Left lung (tissue), 10 donors: ENCODE results near the gene GNB1L. TPM values are rescaled to one million over a fixed set of nuclear protein-coding genes. Genes with fewer than 3 reads are reported as not detected.
A peak's percentile ranks its signal among the peaks of the same experiment; 100 is the strongest.

Source experiments
- ATAC-seq: fragments of 200-7000 bp; cut with Tn5 transposase; one replicate; pipeline ENCODE4 v1.9.1; 2020; ENCODE audit warnings: moderate library complexity
- DNase-seq, 4 donors: peaks; one replicate each; pipeline ENCODE4 v3.0.0-alpha.2; 2013 to 2020
- H3K27ac ChIP-seq, 2 donors: fragments of 200-600 bp; sonication (generic) in 1 of 2; one replicate each; pipeline versions ENCODE4 v1.5.0 to v1.8.0; 2020 to 2021
- H3K27me3 ChIP-seq, 2 donors: fragments of 200-600 bp; sonication (generic) in 1 of 2; one replicate each; pipeline versions ENCODE4 v1.5.0 to v1.8.0; 2020 to 2021
- H3K36me3 ChIP-seq, 2 donors: fragments of 200-600 bp; sonication (generic) in 1 of 2; one replicate each; pipeline versions ENCODE4 v1.5.0 to v1.8.0; 2020 to 2021
- H3K4me1 ChIP-seq, 2 donors: fragments of 200-600 bp; one replicate each; pipeline ENCODE4 v1.8.0; 2021
- H3K4me3 ChIP-seq, 2 donors: fragments of 200-600 bp; sonication (generic) in 1 of 2; one replicate each; pipeline versions ENCODE4 v1.5.0 to v1.8.0; 2020 to 2021; ENCODE audit warnings: mild to moderate bottlenecking in 1 of 2
- H3K9me3 ChIP-seq, 2 donors: fragments of 200-600 bp; sonication (generic) in 1 of 2; one replicate each; pipeline versions ENCODE4 v1.5.0 to v1.8.0; 2020 to 2021
- intact Hi-C, 2 donors: fragments of 100-400 bp; cut with DNase I; formaldehyde crosslinking; loops; one replicate each; pipeline versions ENCODE4 v1.11.2 to v1.14.2; 2022
- polyA plus RNA-seq, 6 donors: library from polyadenylated mRNA; unstranded; fragments of 120-200 nt; gene quantifications; one replicate each; pipeline ENCODE4 v1.2.1, GENCODE V29; 2013; ENCODE audit not compliant: insufficient read length in 6 of 6
- total RNA-seq, 2 donors: library from RNA; stranded (reverse); fragmentation: NEBNext Ultra II Directional; extraction: Animal tissue kit (Norgen Biotek cat#: 25700); gene quantifications; one replicate each; pipeline ENCODE4 v1.2.1, GENCODE V29; 2021
- TF ChIP-seq, protein P1 (sequence below), 2 donors: fragments of 200-600 bp; sonication (generic) in 1 of 2; IDR thresholded peaks; one replicate each; pipeline versions ENCODE4 v1.5.0 to v1.8.0; 2021; ENCODE audit warnings: antibody characterized with exemption in 2 of 2
- donor health status: DM: no; HTN: yes; CAD: no.
- donor health status: DM: no; HTN: no; CAD: no.

Gene GNB1L
- total and polyA plus RNA-seq, 8 donors = 4.3 to 7.9 (median 5.5) TPM

DNA sequence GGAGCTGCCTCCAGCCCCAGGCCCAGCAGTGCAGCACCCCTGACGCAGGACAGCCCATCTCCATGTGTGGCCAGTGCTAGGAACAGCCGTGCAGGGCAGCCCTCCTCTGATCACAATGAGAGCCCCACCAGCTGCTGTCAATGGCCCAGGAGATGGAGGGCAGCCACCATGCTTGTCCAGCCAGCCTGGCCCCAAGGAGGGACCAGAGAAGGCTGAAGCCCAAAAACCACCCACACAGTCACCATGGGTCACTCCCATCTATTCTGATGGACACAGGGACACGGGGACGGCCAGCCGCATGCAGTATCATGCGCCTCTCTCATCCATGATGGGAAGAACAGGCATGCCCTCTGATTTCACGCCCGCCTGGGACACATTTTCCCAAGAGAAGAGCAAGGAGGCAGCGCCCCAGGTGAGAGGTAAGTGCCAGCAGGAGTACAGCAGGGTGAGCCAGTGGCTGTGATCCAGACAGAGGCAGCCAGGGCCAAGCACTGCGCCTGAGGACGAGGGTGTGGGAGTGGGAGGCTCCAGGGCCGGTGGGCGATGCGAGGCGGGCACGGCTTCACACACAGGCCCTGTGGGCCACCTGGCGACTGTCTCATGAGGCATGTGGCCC is 33.6 kb upstream of the GNB1L start:
- intact Hi-C loops = no loop called here
- Histone ChIP-seq H3K9me3 (no peaks in the 10 kb centered on the region), H3K4me3 (no peak overlapping the region), H3K4me1 (peaks cover 13 to 47% of the 10 kb centered on the region in 2 donors), H3K27ac (peak overlapping the region in 1 of 2 donors; percentile 93), H3K36me3 (peaks cover 0 to 13% of the 10 kb centered on the region in 2 donors), H3K27me3 (no peaks in the 10 kb centered on the region)
- peak in 1 of 4 donors; percentile 68 for DNase-seq
- TF ChIP-seq, protein P1, sequence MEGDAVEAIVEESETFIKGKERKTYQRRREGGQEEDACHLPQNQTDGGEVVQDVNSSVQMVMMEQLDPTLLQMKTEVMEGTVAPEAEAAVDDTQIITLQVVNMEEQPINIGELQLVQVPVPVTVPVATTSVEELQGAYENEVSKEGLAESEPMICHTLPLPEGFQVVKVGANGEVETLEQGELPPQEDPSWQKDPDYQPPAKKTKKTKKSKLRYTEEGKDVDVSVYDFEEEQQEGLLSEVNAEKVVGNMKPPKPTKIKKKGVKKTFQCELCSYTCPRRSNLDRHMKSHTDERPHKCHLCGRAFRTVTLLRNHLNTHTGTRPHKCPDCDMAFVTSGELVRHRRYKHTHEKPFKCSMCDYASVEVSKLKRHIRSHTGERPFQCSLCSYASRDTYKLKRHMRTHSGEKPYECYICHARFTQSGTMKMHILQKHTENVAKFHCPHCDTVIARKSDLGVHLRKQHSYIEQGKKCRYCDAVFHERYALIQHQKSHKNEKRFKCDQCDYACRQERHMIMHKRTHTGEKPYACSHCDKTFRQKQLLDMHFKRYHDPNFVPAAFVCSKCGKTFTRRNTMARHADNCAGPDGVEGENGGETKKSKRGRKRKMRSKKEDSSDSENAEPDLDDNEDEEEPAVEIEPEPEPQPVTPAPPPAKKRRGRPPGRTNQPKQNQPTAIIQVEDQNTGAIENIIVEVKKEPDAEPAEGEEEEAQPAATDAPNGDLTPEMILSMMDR (IDR thresholded peaks at IDR 0.05) = no peak
- no peak for ATAC-seq

DNA sequence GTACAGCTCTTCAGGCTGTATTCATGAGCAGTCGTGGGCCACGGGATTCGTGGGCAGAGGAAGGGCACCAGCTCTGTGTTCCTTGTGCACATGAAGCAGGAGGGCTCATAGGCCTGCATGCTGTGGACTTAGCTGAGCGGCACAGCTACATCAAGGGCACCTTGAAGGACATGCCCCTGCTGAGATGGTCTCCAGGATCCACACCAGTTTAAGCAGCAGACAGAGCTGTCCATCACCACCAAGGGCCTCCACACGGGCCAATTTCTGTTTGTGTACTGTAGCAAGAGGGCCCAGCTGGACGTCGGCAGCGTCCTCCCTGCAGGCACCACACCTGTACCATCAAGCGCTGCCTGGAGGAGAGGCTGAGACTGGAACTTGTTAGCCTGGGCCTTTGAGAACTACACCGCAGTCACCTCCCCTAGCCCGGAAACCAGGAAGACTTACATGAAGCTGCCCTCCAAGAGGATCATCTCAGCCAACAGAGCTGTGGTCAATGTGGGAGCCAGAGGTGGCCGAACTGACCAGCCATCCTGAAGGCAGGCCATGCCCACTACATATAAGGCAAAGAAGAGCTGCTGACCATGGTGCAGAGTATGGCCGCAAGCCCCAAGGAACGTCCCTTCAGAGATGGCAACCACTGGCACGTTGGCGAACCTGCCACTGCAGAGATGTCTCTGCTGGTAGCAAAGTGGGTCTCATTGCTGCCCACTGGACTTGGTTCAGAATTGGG is 32.7 kb upstream of the GNB1L start:
- peak overlapping the region; percentile 65 to 93 for H3K27ac ChIP-seq

DNA sequence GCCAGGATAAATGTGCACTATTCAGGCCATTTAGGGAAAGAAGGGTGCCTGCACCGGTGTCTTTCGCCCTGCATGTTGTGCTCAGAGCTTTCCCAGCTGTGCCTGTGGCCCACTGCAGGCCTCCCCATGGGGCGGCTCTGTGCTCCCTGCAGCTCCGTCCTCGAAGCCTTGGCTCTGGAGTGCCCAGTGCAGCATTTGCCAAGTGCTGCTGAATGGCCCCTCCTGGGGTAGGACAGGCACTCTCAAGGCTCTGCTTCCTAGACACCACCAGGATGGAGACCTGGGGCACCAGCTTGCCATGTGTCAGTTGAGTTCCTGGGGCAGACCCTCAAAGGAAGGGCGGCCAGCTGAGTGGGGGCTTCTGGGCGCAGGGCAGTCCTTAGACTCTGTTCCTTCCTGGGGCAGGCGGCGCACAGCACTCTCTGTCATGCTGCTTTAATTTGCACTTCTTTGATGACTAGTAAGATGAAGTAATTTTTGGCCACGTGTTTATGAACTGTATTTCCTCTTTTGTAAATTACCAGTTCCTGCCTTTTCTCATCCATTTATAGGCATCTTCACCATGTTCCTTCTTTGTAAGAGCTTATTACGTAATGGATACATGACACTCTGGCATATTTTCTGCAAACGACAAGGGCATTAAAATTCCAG is 32.1 kb upstream of the GNB1L start:
- TF ChIP-seq, protein P1 (IDR thresholded peaks at IDR 0.05) = no peak
- H3K27ac ChIP-seq = peak overlapping the region; percentile 73 to 93

More for the DNA sequence above, 32.7 kb upstream of the GNB1L start:
- Histone ChIP-seq H3K4me3 (no peak overlapping the region), H3K4me1 (peaks cover 13 to 45% of the 10 kb centered on the region in 2 donors), H3K9me3 (no peaks in the 10 kb centered on the region), H3K27me3 (no peaks in the 10 kb centered on the region), H3K36me3 (peaks cover 0 to 10% of the 10 kb centered on the region in 2 donors)
- TF ChIP-seq, protein P1 (IDR thresholded peaks at IDR 0.05) = no peak
- intact Hi-C loops = no loop called here
- ATAC-seq = peak; percentile 49
- peak in 2 of 4 donors; percentile 62 to 79 for DNase-seq

DNA sequence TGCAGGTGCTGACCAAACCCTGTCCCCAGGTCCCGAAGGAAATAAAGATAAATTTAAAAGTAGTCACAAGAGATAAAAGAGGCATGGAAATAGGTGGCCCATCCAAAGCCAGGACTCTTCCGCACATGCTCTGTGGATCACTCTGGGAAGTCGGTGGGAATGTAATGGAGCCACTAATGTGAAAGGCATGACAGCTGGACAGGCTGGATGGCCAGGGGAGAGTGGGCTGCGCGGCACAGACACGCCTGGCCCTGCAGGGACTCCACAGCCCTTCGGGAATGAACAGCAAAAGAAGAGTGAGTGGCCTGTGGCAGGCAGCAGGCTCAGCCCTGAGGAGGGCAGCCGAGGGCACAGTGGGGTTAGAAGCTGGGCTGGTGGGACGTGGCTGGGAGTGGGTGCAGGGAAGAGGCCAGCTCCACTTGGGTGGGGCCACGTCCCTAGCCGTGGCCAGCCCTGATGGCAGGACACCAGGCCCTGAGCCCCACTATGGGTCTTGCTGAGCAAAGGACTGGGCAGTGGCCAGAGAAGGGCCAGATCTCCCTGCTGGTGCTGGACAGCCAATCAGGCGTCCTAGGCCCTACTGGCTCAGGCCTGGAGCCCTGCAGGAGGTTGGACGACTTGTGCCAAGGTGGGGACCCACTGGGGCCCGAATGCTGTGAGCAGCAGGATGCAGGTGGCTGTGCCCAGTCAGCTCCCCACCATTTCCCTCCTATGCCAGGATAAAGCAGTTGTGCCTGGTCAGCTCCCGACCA is 31.3 kb upstream of the GNB1L start:
- Histone ChIP-seq H3K27ac (peak overlapping the region; percentile 73 to 93), H3K36me3 (peaks cover 0 to 9% of the 10 kb centered on the region in 2 donors), H3K4me3 (no peak overlapping the region), H3K27me3 (no peaks in the 10 kb centered on the region), H3K4me1 (peaks cover 13 to 37% of the 10 kb centered on the region in 2 donors), H3K9me3 (no peaks in the 10 kb centered on the region)
- TF ChIP-seq, protein P1 (IDR thresholded peaks at IDR 0.05) = no peak
- DNase-seq = peak in 1 of 4 donors; percentile 67
- peak; percentile 9 for ATAC-seq
- intact Hi-C loops = no loop called here

More for the DNA sequence above, 32.1 kb upstream of the GNB1L start:
- H3K4me3 ChIP-seq = no peak overlapping the region
- ATAC-seq = peak; percentile 74
- intact Hi-C loops = no loop called here
- H3K36me3 ChIP-seq = peaks cover 0 to 9% of the 10 kb centered on the region in 2 donors
- H3K27me3 ChIP-seq = no peaks in the 10 kb centered on the region
- no peaks in the 10 kb centered on the region for H3K9me3 ChIP-seq
- H3K4me1 ChIP-seq = peaks cover 13 to 40% of the 10 kb centered on the region in 2 donors
- DNase-seq = peak in 2 of 4 donors; percentile 72 to 87
